ENCODE data around the gene OSBPL10.

- TF ChIP-seq CTCF (conservative IDR thresholded peaks at IDR 0.05; ENCODE audit: low read length) (peak; percentile 66), EZH2phosphoT487 (IDR thresholded peaks at IDR 0.05; ENCODE audit: borderline replicate concordance) (no peak)
These were observed 256.4 kb downstream of the OSBPL10 start for GRCh38 chr3:31724651-31725050.

Measured in Loucy (cell line).